ENCODE measurements around the gene IWS1. TPM values are rescaled to one million over a fixed set of nuclear protein-coding genes. Genes with fewer than 3 reads are reported as not detected.

IWS1 gene
- 36.6 and 38.4 TPM in 2 replicates for total RNA-seq

DNA sequence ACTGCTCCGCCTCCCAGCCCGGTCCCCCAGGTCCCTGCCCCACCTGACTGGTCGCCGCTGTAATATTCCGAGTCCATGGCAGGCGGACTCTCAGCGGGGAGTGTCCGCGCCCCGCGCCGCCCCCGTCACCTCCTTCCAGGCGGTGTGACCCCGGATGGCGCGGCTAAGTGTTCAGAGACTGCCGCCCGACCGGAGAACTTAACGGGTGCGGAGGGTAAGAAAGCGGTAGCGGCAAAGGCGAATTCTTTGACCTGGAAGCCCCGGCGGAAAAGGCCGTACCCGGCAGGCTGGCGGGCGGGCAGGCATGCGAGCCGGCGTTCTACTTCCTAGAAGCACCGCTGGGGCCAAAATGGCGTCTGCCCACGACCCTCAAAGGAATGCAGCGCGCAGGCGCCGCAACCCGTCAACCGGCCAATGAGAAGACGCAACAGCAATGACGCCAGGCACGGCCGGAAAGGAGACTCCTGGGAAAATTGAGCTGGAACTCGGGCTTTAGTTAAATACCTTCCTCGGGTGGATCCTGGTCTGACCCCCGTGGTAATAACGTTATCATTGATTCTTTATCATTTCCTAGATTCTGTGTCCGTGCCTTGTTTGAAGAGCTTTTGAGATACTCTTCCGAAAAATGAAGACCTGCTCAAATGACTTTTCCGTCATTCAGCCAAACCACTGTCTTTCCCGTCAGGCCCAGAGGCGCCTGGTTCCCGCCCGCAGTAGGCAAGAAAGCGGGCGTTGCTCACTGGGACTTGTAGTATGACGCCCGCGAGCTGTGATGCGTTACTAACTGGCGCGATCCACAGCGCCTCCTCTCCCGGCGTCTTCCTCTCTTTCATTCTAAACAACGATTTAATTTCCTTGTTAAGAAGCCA, at the start of gene IWS1:
Gene IWS1, minus strand, starts transcription at position 358 of the 869 bp plus-strand sequence. Its CDS starts 281 bp downstream, at position 77.

DNA sequence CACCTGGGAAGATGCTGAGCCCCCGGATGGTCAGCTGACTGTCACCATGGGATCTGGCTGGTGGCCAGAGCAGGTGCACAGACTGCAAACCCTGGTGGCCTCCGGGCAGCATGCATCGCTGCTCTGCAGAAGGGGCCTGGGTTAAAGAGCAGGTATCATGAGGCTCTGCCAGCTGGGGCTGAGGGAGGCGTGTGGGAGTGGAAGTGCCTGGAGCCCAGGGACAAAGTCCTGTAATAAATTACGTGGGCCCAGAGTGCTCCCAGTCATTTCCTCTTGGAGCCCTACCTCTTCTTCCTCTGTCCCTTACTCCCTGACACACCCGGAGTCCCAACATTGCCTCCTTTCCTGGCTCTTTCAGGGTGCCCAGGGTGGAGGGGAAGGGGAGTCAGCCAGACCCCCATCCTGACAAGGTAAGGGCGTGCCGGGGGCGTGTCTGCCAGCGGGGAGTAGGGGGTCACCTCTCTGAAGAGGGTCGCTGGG, 9.2 kb upstream of the IWS1 start, which contains the start of gene MYO7B:
Gene MYO7B, plus strand, starts transcription at position 262 of the 480 bp plus-strand sequence. CDS start 24,040 bp downstream, outside the sequence.

Small RNA genes within 50 kb of the gene (small RNA-seq; reads per million reads assigned to genes)
- not detected for gene RNU4-48P

Other genes with a start within 250 kb of the IWS1 start
- 41.2 and 44.4 TPM in 2 replicates for gene ERCC3, start 232.3 kb downstream of the IWS1 start, total RNA-seq
- 28.1 and 28.2 TPM in 2 replicates for gene MAP3K2, start 138.5 kb downstream of the IWS1 start, total RNA-seq
- not detected in 2 replicates for gene PROC, start 108.1 kb downstream of the IWS1 start, total RNA-seq
- gene MYO7B, start 9.2 kb upstream of the IWS1 start, total RNA-seq = under 0.01 and 0.10 TPM in 2 replicates
- gene GPR17, start 119.7 kb upstream of the IWS1 start, total RNA-seq = not detected in 2 replicates
- 14.6 and 19.6 TPM in 2 replicates for gene LIMS2, start 149.0 kb upstream of the IWS1 start, total RNA-seq
- 5.2 TPM in 2 replicates for gene SFT2D3, start 175.0 kb upstream of the IWS1 start, total RNA-seq

All from vein endothelial cell (primary cell).